Skeletal muscle tissue (tissue), 4 donors: ENCODE results near the gene MRC1. TPM values are rescaled to one million over a fixed set of nuclear protein-coding genes. Genes with fewer than 3 reads are reported as not detected.

Experiments used
- H3K27ac ChIP-seq: one replicate; pipeline ENCODE4 v1.7.0; 2013; ENCODE audit warnings: mild to moderate bottlenecking, low read depth, low read length, inconsistent platforms
- H3K27me3 ChIP-seq, 3 donors: one replicate each; pipeline ENCODE4 v1.7.0; 2013; ENCODE audit warnings: low read length in 3 of 3; ENCODE audit not compliant: control insufficient read depth in 3 of 3, insufficient read depth in 3 of 3
- H3K36me3 ChIP-seq, 3 donors: one replicate each; pipeline ENCODE4 v1.7.0; 2013; ENCODE audit warnings: low read length in 3 of 3; ENCODE audit not compliant: control insufficient read depth in 3 of 3, insufficient read depth in 3 of 3
- H3K4me1 ChIP-seq, 3 donors: one replicate each; pipeline ENCODE4 v1.7.0; 2013; ENCODE audit warnings: low read length in 3 of 3, mild to moderate bottlenecking in 3 of 3; ENCODE audit not compliant: control insufficient read depth in 3 of 3, insufficient read depth in 3 of 3
- H3K4me3 ChIP-seq, 3 donors: one replicate each; pipeline ENCODE4 v1.7.0; 2013; ENCODE audit warnings: low read length in 3 of 3
- H3K9ac ChIP-seq, 3 donors: one replicate each; pipeline ENCODE4 v1.7.0; 2013; ENCODE audit warnings: low read length in 3 of 3, mild to moderate bottlenecking in 3 of 3, moderate library complexity in 2 of 3, low read depth in 1 of 3
- H3K9me3 ChIP-seq, 3 donors: one replicate each; pipeline ENCODE4 v1.7.0; 2013; ENCODE audit warnings: low read length in 3 of 3; ENCODE audit not compliant: control insufficient read depth in 3 of 3
- total RNA-seq: library from RNA; depleted of rRNA; stranded (reverse); fragments of >200 nt; gene quantifications from one replicate; pipeline ENCODE4 v1.2.3, GENCODE V29; 2014
- donor health status: Osteomylitis.

The MRC1 gene
- total RNA-seq, 1 donor from 2014 or later: 27.1 TPM

- H3K27ac ChIP-seq: no peak overlapping the region
- no peaks in the 10 kb centered on the region for H3K36me3 ChIP-seq
- no peaks in the 10 kb centered on the region for H3K27me3 ChIP-seq
- no peak overlapping the region for H3K9ac ChIP-seq
- H3K9me3 ChIP-seq: no peaks in the 10 kb centered on the region
- H3K4me3 ChIP-seq: no peak overlapping the region
- H3K4me1 ChIP-seq: no peaks in the 10 kb centered on the region
These were observed 71.5 kb downstream of the MRC1 start for GRCh38 chr10:17880601-17881000.

DNA sequence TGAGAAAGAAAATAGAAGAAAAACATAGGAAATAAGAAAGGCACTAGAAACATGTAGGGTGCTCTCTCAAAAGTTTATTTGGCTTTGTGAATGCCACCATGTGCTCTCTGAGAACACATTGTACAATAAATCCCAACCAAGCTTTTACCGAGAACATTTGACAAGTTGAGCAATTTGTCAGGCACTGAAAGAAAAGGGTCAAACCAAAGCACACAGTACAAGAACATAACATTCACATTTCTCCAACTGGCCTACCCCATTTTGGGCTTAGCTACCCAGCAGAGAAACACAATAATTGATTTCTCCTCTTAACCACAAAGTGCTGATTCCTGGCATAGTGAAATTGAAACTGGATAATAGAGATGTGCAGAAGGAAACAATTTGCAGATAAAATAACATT is 73.4 kb downstream of the MRC1 start:
- Histone ChIP-seq H3K36me3 (no peaks in the 10 kb centered on the region), H3K4me1 (no peaks in the 10 kb centered on the region), H3K27me3 (no peaks in the 10 kb centered on the region), H3K9me3 (no peaks in the 10 kb centered on the region), H3K4me3 (no peak overlapping the region), H3K27ac (no peak overlapping the region), H3K9ac (no peak overlapping the region)

DNA sequence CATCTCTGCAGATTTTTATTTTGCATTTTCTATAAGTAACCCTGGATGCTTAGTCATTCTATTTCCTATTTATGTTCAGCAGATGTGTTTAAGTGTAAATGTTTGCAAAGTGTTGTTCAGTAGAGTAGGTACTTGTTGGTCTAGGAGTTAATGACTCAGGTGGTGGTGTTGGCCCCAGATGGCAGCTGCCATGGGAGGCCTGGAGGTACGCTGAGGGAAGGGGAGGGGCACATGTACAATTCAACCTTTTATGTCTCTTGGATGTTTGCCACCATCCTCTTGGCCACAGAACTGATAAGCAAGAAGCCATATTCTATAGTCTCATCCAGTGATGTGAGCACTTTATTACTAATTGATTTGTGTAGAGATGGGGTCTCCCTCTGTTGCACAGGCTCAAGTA is 74.5 kb downstream of the MRC1 start:
- Histone ChIP-seq H3K27ac (no peak overlapping the region), H3K36me3 (no peaks in the 10 kb centered on the region), H3K4me1 (no peaks in the 10 kb centered on the region), H3K27me3 (no peaks in the 10 kb centered on the region), H3K9ac (no peak overlapping the region), H3K4me3 (no peak overlapping the region), H3K9me3 (no peaks in the 10 kb centered on the region)

GRCh38 chr10:17888189-17888588 is 79.0 kb downstream of the MRC1 start:
- H3K4me3 ChIP-seq: no peak overlapping the region
- no peaks in the 10 kb centered on the region for H3K36me3 ChIP-seq
- H3K27me3 ChIP-seq: no peaks in the 10 kb centered on the region
- no peak overlapping the region for H3K9ac ChIP-seq
- H3K27ac ChIP-seq: no peak overlapping the region
- H3K9me3 ChIP-seq: no peaks in the 10 kb centered on the region
- H3K4me1 ChIP-seq: no peaks in the 10 kb centered on the region

GRCh38 chr10:17891435-17891834 is 82.3 kb downstream of the MRC1 start:
- H3K9ac ChIP-seq: no peak overlapping the region
- H3K36me3 ChIP-seq: no peaks in the 10 kb centered on the region
- no peak overlapping the region for H3K4me3 ChIP-seq
- H3K9me3 ChIP-seq: no peaks in the 10 kb centered on the region
- no peaks in the 10 kb centered on the region for H3K4me1 ChIP-seq
- H3K27ac ChIP-seq: no peak overlapping the region
- no peaks in the 10 kb centered on the region for H3K27me3 ChIP-seq

DNA sequence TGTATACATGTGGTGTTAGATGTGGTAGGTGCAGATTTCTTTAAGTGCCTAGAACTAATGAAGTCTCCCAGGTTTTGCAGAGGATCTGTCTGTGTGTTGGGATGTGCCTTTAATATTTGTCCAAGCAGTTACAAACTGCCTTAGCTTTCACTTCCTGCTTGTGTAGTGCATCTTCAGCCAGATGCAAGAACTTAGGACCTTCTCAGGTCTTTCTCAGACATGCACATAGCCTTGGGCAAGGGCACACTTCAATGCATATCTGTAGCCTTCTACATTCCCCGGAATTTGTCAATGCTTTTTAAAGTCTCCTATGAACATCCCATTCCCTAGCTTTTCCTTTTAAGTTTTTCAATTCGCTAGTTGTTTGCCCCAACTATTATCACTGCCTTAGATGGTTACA is 95.4 kb downstream of the MRC1 start:
- Histone ChIP-seq H3K36me3 (no peaks in the 10 kb centered on the region), H3K9ac (no peak overlapping the region), H3K9me3 (no peaks in the 10 kb centered on the region), H3K4me1 (no peaks in the 10 kb centered on the region), H3K27ac (no peak overlapping the region), H3K4me3 (no peak overlapping the region), H3K27me3 (peaks cover 0 to 3% (median 0%) of the 10 kb centered on the region in 3 donors)

- peaks cover 0 to 3% (median 0%) of the 10 kb centered on the region in 3 donors for H3K27me3 ChIP-seq
- no peak overlapping the region for H3K27ac ChIP-seq
- no peak overlapping the region for H3K4me3 ChIP-seq
- no peaks in the 10 kb centered on the region for H3K4me1 ChIP-seq
- H3K9me3 ChIP-seq: no peaks in the 10 kb centered on the region
- no peak overlapping the region for H3K9ac ChIP-seq
- H3K36me3 ChIP-seq: no peaks in the 10 kb centered on the region
These were observed 96.3 kb downstream of the MRC1 start for GRCh38 chr10:17905491-17905890.

GRCh38 chr10:17906002-17906401 is 96.9 kb downstream of the MRC1 start:
- H3K27ac ChIP-seq: no peak overlapping the region
- H3K9me3 ChIP-seq: no peaks in the 10 kb centered on the region
- no peak overlapping the region for H3K9ac ChIP-seq
- no peak overlapping the region for H3K4me3 ChIP-seq
- H3K4me1 ChIP-seq: no peaks in the 10 kb centered on the region
- peaks cover 0 to 3% (median 0%) of the 10 kb centered on the region in 3 donors for H3K27me3 ChIP-seq
- H3K36me3 ChIP-seq: no peaks in the 10 kb centered on the region

DNA sequence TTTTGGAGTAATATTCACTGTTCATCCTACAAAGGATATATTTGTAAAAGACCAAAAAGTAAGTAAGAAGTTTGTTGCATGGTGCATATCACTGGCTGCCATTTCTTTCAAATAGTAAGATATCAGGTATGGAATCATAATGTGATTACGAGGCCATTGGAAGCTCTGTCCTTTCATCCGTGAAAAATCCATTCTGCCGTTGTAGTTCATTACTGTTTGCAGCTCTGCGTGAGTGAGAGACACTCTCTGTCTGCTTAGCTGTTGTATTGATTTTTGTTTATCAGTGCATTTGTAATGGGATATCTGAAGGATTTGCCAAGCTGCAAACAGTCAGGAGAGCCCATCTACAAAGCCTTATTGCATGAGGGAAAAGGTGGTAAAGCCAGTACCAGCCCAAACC is 98.5 kb downstream of the MRC1 start:
- Histone ChIP-seq H3K27ac (no peak overlapping the region), H3K27me3 (peaks cover 0 to 3% (median 0%) of the 10 kb centered on the region in 3 donors), H3K4me1 (no peaks in the 10 kb centered on the region), H3K36me3 (no peaks in the 10 kb centered on the region), H3K4me3 (no peak overlapping the region), H3K9ac (no peak overlapping the region), H3K9me3 (no peaks in the 10 kb centered on the region)

DNA sequence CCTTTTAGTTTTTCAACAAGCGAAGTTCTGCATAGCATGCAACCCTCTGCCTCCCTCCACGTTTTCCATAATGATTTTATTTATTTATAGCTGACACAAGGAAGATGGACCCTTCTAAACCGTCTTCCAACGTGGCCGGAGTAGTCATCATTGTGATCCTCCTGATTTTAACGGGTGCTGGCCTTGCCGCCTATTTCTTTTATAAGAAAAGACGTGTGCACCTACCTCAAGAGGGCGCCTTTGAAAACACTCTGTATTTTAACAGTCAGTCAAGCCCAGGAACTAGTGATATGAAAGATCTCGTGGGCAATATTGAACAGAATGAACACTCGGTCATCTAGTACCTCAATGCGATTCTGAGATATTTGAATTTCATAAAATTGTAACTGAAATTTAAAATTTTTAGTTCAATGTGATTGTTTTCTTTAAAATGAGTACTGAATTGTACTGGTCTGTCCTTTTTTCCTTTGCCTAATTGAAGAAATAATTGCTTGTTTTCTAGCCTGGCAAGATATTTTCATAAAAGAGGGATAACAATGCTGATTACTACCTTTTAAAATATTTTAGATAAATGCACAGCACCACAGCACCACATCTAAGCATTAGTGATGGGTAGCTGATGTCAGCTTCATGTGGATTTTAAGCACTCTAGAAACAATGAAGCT is 101.1 kb downstream of the MRC1 start:
- Histone ChIP-seq H3K27ac (no peak overlapping the region), H3K4me3 (no peak overlapping the region), H3K4me1 (no peaks in the 10 kb centered on the region), H3K27me3 (no peaks in the 10 kb centered on the region), H3K36me3 (no peaks in the 10 kb centered on the region), H3K9me3 (no peaks in the 10 kb centered on the region), H3K9ac (no peak overlapping the region)
